B cell (primary cell): Measurements from ENCODE around the gene VCL. TPM values are rescaled to one million over a fixed set of nuclear protein-coding genes. Genes with fewer than 3 reads are reported as not detected.
"Not testable (repeated sequence)": the region's sequence is repeated elsewhere in the genome, so short reads cannot be mapped to it uniquely, and the experiment has no call there.

ENCODE experiments used
- ATAC-seq: fragments of 200-7000 bp; cut with Tn5 transposase; one replicate; pipeline ENCODE4 v1.10.0; 2021; ENCODE audit warnings: low read depth, mild to moderate bottlenecking, moderate number of reproducible peaks, moderate library complexity
- CTCF ChIA-PET: fragments of 350-600 bp; sonication (Branson Sonifier 250); formaldehyde crosslinking; loops from one replicate; lab custom pipeline; 2021; ENCODE audit warnings: antibody characterized with exemption, inconsistent platforms; lab: Charles Lee
- POLR2A ChIA-PET: fragments of 350-600 bp; sonication (Branson Sonifier 250); formaldehyde crosslinking; loops from one replicate; lab custom pipeline; 2021; ENCODE audit warnings: antibody characterized with exemption; lab: Charles Lee
- DNase-seq: peaks from one replicate; pipeline ENCODE4 v3.0.0; 2013
- H2AFZ ChIP-seq: 2 replicates; pipeline ENCODE4 v1.6.1; 2012; ENCODE audit warnings: mild to moderate bottlenecking, low read depth, low read length; ENCODE audit not compliant: insufficient read depth, poor library complexity, severe bottlenecking
- H3K27ac ChIP-seq, 2 donors: 1 replicate in 1 of 2; 2 replicates in 1 of 2; pipeline ENCODE4 v1.5.1; 2012 to 2013; ENCODE audit warnings: low read length in 2 of 2, mild to moderate bottlenecking in 2 of 2, moderate library complexity in 1 of 2
- H3K27me3 ChIP-seq, 4 experiments: fragments of 200-600 bp in 1 of 4; sonication (generic) in 1 of 4; replicated peaks in 1 of 4; 1 replicate in 2 of 4; 2 replicates in 2 of 4; pipeline versions ENCODE4 v1.6.1 to v1.7.0; 2013 to 2016; ENCODE audit warnings: low read length in 3 of 4, mild to moderate bottlenecking in 2 of 4, mixed read lengths in 1 of 4, moderate library complexity in 1 of 4; ENCODE audit not compliant: insufficient read depth in 4 of 4, control insufficient read depth in 3 of 4; ENCODE audit errors: control extremely low read depth in 1 of 4
- H3K36me3 ChIP-seq, 2 experiments: replicated peaks in 1 of 2; 1 replicate in 1 of 2; 2 replicates in 1 of 2; pipeline versions ENCODE4 v1.6.1 to v1.7.1; 2013; ENCODE audit warnings: low read length in 1 of 2; ENCODE audit not compliant: insufficient read depth in 2 of 2, control insufficient read depth in 1 of 2; ENCODE audit errors: control extremely low read depth in 1 of 2, extremely low read depth in 1 of 2
- H3K4me1 ChIP-seq, 2 donors: fragments of 200-600 bp in 1 of 2; sonication (generic) in 1 of 2; 1 replicate in 1 of 2; 2 replicates in 1 of 2; pipeline versions ENCODE4 v1.5.1 to v1.6.1; 2013 to 2017; ENCODE audit warnings: low read length in 2 of 2; ENCODE audit not compliant: control insufficient read depth in 2 of 2, insufficient read depth in 2 of 2
- H3K4me2 ChIP-seq: replicated peaks from 2 replicates; pipeline ENCODE3; 2012; ENCODE audit warnings: mild to moderate bottlenecking, low read depth, low read length; ENCODE audit not compliant: poor library complexity, severe bottlenecking
- H3K4me3 ChIP-seq, 5 experiments: fragments of 200-600 bp in 1 of 5; sonication (generic) in 1 of 5; 1 replicate in 3 of 5; 2 replicates in 2 of 5; pipeline versions ENCODE4 v1.5.1 to v1.7.0; 2011 to 2016; ENCODE audit warnings: low read length in 4 of 5, mild to moderate bottlenecking in 4 of 5, low read depth in 2 of 5, control low read depth in 1 of 5, moderate library complexity in 1 of 5; ENCODE audit not compliant: insufficient read depth in 1 of 5; ENCODE audit errors: control extremely low read depth in 1 of 5, extremely low read depth in 1 of 5
- H3K79me2 ChIP-seq: fragments of 200-600 bp; sonication (generic); one replicate; pipeline ENCODE4 v1.6.0; 2016; ENCODE audit warnings: low read length; ENCODE audit not compliant: control insufficient read depth, insufficient read depth
- H3K9ac ChIP-seq: fragments of 200-600 bp; sonication (generic); 2 replicates; pipeline ENCODE4 v1.6.1; 2017; ENCODE audit warnings: mild to moderate bottlenecking, low read length, moderate library complexity
- H3K9me3 ChIP-seq, 3 donors: one replicate each; pipeline versions ENCODE4 v1.6.1 to v1.7.1; 2013; ENCODE audit warnings: low read length in 2 of 3; ENCODE audit not compliant: control insufficient read depth in 2 of 3, insufficient read depth in 1 of 3; ENCODE audit errors: control extremely low read depth in 1 of 3
- H4K20me1 ChIP-seq: 2 replicates; pipeline ENCODE4 v1.6.0; 2012; ENCODE audit warnings: mild to moderate bottlenecking, low read length; ENCODE audit not compliant: insufficient read depth, control insufficient read depth, poor library complexity, severe bottlenecking
- H3K27ac Mint-ChIP-seq: one replicate; pipeline ENCODE4 v1.8.0; 2021; ENCODE audit warnings: mixed read lengths
- H3K27me3 Mint-ChIP-seq: one replicate; pipeline ENCODE4 v1.8.0; 2021; ENCODE audit warnings: mixed read lengths
- H3K4me1 Mint-ChIP-seq: one replicate; pipeline ENCODE4 v1.8.0; 2021; ENCODE audit warnings: mixed read lengths
- H3K4me3 Mint-ChIP-seq: one replicate; pipeline ENCODE4 v1.8.0; 2021; ENCODE audit warnings: mixed read lengths
- H3K9me3 Mint-ChIP-seq: one replicate; pipeline ENCODE4 v1.8.0; 2022; ENCODE audit warnings: mixed read lengths; ENCODE audit not compliant: insufficient read depth
- EZH2 ChIP-seq: IDR thresholded peaks from 2 replicates; pipeline ENCODE4 v1.6.1; 2012; ENCODE audit warnings: borderline replicate concordance, low read depth, mild to moderate bottlenecking, moderate library complexity, low read length; ENCODE audit not compliant: insufficient read depth, poor library complexity, severe bottlenecking
- WGBS: methylation state at CpG from one replicate; pipeline ENCODE4 v1.1.5; 2013; ENCODE audit warnings: missing lambda C conversion rate; ENCODE audit not compliant: insufficient coverage; 5-methylcytosine and 5-hydroxymethylcytosine counted together
- intact Hi-C: fragments of 100-400 bp; cut with micrococcal nuclease; formaldehyde crosslinking; loops from one replicate; pipeline ENCODE4 v1.10.0; 2022
- polyA plus RNA-seq: library from polyadenylated mRNA; depleted of rRNA; stranded (reverse); fragments of >200 nt; gene quantifications from 2 replicates; pipeline ENCODE4 v1.2.3, GENCODE V29; 2012
- total RNA-seq, 2 donors: library from RNA; stranded (reverse); fragments of 120-200 nt in 1 of 2; gene quantifications; 1 replicate in 1 of 2; 2 replicates in 1 of 2; pipeline versions ENCODE4 v1.2.3 to v1.2.4, GENCODE V29; 2013 to 2022
- TF ChIP-seq, protein P1 (sequence below): fragments of 200-600 bp; IDR thresholded peaks from one replicate; pipeline ENCODE4 v1.8.0; 2022; ENCODE audit warnings: antibody characterized with exemption, mild to moderate bottlenecking

Gene VCL
- total and polyA plus RNA-seq, 2 donors (not counting 1 experiment from before 2014, with no cell fraction given), result 13.1 to 29.8 TPM

DNA sequence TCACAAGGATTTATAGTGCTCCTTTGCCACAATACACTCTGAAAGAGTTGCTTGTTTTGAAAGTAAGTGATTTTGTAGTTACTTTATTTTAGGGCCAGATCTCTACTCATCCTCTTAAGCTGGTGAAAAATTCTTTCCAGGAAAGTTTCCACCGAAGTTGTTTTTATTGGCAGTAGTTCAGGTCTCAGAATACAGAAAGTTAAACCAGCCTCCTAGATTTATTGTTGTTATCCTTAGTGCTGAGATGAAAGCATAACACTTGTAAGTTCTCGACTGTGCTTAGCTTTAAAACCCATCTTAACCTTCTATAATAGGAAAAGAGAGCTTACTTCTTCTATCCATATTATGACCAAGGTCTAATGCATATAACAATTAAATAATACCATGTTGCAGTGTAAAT, 147.2 kb downstream of the VCL start:
- ATAC-seq (no peak), DNase-seq (no peak)
- H3K9me3 ChIP-seq, result no peaks in the 10 kb centered on the region
- CTCF ChIA-PET, result interaction anchor here (1.0 to 1.9 kb wide), 5 partner anchors 22 to 204 kb away, joined by 3 to 10 read pairs (median 4); no protein-coding TSS in a partner anchor
- peaks cover 9 to 22% of the 10 kb centered on the region in 2 donors for H3K4me1 ChIP-seq
- no peak overlapping the region for H3K27ac Mint-ChIP-seq
- H3K9ac ChIP-seq, result no peak overlapping the region
- no peak overlapping the region for H3K4me3 ChIP-seq
- H3K4me3 Mint-ChIP-seq, result no peak overlapping the region
- intact Hi-C loops, result no loop called here
- POLR2A ChIA-PET, result no interaction called here
- H2AFZ ChIP-seq, result no peak overlapping the region
- peaks cover 20% of the 10 kb centered on the region for H4K20me1 ChIP-seq
- H3K4me1 Mint-ChIP-seq, result peaks cover 24% of the 10 kb centered on the region
- H3K36me3 ChIP-seq, result peaks cover 2 to 11% of the 10 kb centered on the region in 2 experiments
- peaks cover 95% of the 10 kb centered on the region for H3K79me2 ChIP-seq
- H3K4me2 ChIP-seq, result no peak overlapping the region
- no peaks in the 10 kb centered on the region for H3K27me3 ChIP-seq
- WGBS, result no CpG with 5 or more reads among the region's 2 CpGs
- no peaks in the 10 kb centered on the region for H3K9me3 Mint-ChIP-seq
- TF ChIP-seq, protein P1, sequence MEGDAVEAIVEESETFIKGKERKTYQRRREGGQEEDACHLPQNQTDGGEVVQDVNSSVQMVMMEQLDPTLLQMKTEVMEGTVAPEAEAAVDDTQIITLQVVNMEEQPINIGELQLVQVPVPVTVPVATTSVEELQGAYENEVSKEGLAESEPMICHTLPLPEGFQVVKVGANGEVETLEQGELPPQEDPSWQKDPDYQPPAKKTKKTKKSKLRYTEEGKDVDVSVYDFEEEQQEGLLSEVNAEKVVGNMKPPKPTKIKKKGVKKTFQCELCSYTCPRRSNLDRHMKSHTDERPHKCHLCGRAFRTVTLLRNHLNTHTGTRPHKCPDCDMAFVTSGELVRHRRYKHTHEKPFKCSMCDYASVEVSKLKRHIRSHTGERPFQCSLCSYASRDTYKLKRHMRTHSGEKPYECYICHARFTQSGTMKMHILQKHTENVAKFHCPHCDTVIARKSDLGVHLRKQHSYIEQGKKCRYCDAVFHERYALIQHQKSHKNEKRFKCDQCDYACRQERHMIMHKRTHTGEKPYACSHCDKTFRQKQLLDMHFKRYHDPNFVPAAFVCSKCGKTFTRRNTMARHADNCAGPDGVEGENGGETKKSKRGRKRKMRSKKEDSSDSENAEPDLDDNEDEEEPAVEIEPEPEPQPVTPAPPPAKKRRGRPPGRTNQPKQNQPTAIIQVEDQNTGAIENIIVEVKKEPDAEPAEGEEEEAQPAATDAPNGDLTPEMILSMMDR, result no peak
- no peak for TF ChIP-seq EZH2
- no peak overlapping the region for H3K27ac ChIP-seq
- no peaks in the 10 kb centered on the region for H3K27me3 Mint-ChIP-seq

DNA sequence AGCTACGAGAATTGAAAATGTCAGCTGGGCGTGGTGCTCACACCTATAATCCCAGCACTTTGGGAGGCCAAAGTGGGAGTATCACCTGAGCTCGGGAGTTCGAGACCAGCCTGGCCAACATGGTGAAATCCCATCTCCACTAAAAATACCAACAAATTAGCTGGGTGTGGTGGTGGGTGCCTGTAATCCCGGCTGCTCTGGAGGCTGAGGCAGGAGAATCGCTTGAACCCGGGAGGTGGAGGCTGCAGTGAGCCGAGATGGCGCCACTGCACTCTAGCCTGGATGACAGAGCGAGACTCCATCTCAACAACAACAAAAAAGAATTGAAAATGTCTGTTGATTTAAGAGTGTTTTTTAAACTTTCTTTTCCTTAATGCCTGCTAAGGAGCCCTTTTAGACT, 149.1 kb downstream of the VCL start:
- POLR2A ChIA-PET, result interaction anchor here (0.6 kb wide), 1 partner anchor 830 kb away, joined by 3 read pairs; no protein-coding TSS in a partner anchor
- H3K4me3 ChIP-seq, intact Hi-C loops, H3K9me3 ChIP-seq, H3K27me3 ChIP-seq, H3K27ac ChIP-seq, ATAC-seq, DNase-seq, H3K9ac ChIP-seq, H3K27me3 Mint-ChIP-seq, H3K9me3 Mint-ChIP-seq, H3K4me2 ChIP-seq, H3K27ac Mint-ChIP-seq, H3K4me3 Mint-ChIP-seq, H2AFZ ChIP-seq: not testable (repeated sequence)
- peaks cover 23% of the 10 kb centered on the region for H4K20me1 ChIP-seq
- H3K36me3 ChIP-seq, result peaks cover 0 to 11% of the 10 kb centered on the region in 2 experiments
- WGBS, result 90% methylated on average over 2 of the region's 10 CpGs
- H3K79me2 ChIP-seq, result peaks cover 93% of the 10 kb centered on the region
- peaks cover 27% of the 10 kb centered on the region for H3K4me1 Mint-ChIP-seq
- CTCF ChIA-PET, result interaction anchor here (0.7 to 5.8 kb wide), 2 partner anchors 67 to 115 kb away, joined by 4 to 58 read pairs; no protein-coding TSS in a partner anchor
- peaks cover 10 to 26% of the 10 kb centered on the region in 2 donors for H3K4me1 ChIP-seq
